SK-N-SH treated with all-trans-retinoic acid at 6 μM for 48 hours (cell line): ENCODE results near the gene TREML2.

Experiments
- ATAC-seq: fragments of 200-7000 bp; cut with Tn5 transposase; 3 replicates; pipeline ENCODE4 v1.9.1; 2020; ENCODE audit warnings: mild to moderate bottlenecking, moderate library complexity
- ARNTL ChIP-seq: fragments of 450-650 bp; formaldehyde crosslinking; IDR thresholded peaks from 2 replicates; pipeline ENCODE4 v1.5.0; 2020; ENCODE audit warnings: low read depth, mild to moderate bottlenecking, moderate library complexity, borderline replicate concordance
- BACH2 ChIP-seq: fragments of 250-450 bp; sonication (Bioruptor Pico); IDR thresholded peaks from 2 replicates; pipeline ENCODE4 v1.9.0; 2021; ENCODE audit warnings: mild to moderate bottlenecking, borderline replicate concordance
- CSDC2 ChIP-seq: fragments of 250-450 bp; sonication (Bioruptor Pico); IDR thresholded peaks from 2 replicates; pipeline ENCODE4 v1.5.0; 2020; ENCODE audit warnings: mild to moderate bottlenecking, moderate library complexity
- CSRNP3 ChIP-seq: fragments of 250-450 bp; sonication (Bioruptor Pico); IDR thresholded peaks from 2 replicates; pipeline ENCODE4 v1.5.1; 2021; ENCODE audit warnings: mild to moderate bottlenecking, moderate library complexity
- ESRRG ChIP-seq: fragments of 250-450 bp; sonication (Bioruptor Pico); IDR thresholded peaks from 2 replicates; pipeline ENCODE4 v1.6.1; 2021; ENCODE audit warnings: mild to moderate bottlenecking
- GLIS3 ChIP-seq: fragments of 250-450 bp; sonication (Bioruptor Pico); IDR thresholded peaks from 2 replicates; pipeline ENCODE4 v1.5.0; 2020; ENCODE audit warnings: mild to moderate bottlenecking, moderate library complexity
- ISL1 ChIP-seq: fragments of 250-450 bp; sonication (Bioruptor Pico); IDR thresholded peaks from 2 replicates; pipeline ENCODE4 v2.1.2; 2022; ENCODE audit warnings: mild to moderate bottlenecking, moderate library complexity
- OSR1 ChIP-seq: fragments of 250-450 bp; sonication (Bioruptor Pico); IDR thresholded peaks from 2 replicates; pipeline ENCODE4 v1.8.0; 2022; ENCODE audit warnings: moderate library complexity, mild to moderate bottlenecking, inconsistent platforms
- POU6F1 ChIP-seq: fragments of 250-450 bp; sonication (Bioruptor Pico); IDR thresholded peaks from 2 replicates; pipeline ENCODE4 v1.8.0; 2021; ENCODE audit warnings: low read depth, mild to moderate bottlenecking, moderate library complexity, borderline replicate concordance
- PPARA ChIP-seq: fragments of 250-450 bp; sonication (Bioruptor Pico); IDR thresholded peaks from 2 replicates; pipeline ENCODE4 v1.5.0; 2020; ENCODE audit warnings: mild to moderate bottlenecking, borderline replicate concordance
- RARB ChIP-seq: fragments of 250-450 bp; sonication (Bioruptor Pico); IDR thresholded peaks from 2 replicates; pipeline ENCODE4 v1.8.0; 2021; ENCODE audit warnings: mild to moderate bottlenecking, moderate library complexity
- SNAI2 ChIP-seq: fragments of 250-450 bp; sonication (Bioruptor Pico); IDR thresholded peaks from 2 replicates; pipeline ENCODE4 v1.5.0; 2020; ENCODE audit warnings: mild to moderate bottlenecking, moderate library complexity
- TCF4 ChIP-seq: fragments of 250-450 bp; sonication (Bioruptor Pico); IDR thresholded peaks from 2 replicates; pipeline ENCODE4 v1.8.0; 2021; ENCODE audit warnings: mild to moderate bottlenecking, moderate library complexity, borderline replicate concordance
- TOX ChIP-seq: fragments of 250-450 bp; sonication (Bioruptor Pico); IDR thresholded peaks from 2 replicates; pipeline ENCODE4 v1.8.0; 2021; ENCODE audit warnings: mild to moderate bottlenecking, moderate library complexity, borderline replicate concordance
- ZC3H10 ChIP-seq: fragments of 250-450 bp; sonication (Bioruptor Pico); IDR thresholded peaks from 2 replicates; pipeline ENCODE4 v1.5.1; 2021; ENCODE audit warnings: mild to moderate bottlenecking, moderate library complexity
- ZFP3 ChIP-seq: fragments of 250-450 bp; sonication (Bioruptor Pico); IDR thresholded peaks from 2 replicates; pipeline ENCODE4 v1.5.0; 2020; ENCODE audit warnings: mild to moderate bottlenecking, moderate library complexity
- ZNF565 ChIP-seq: fragments of 450-650 bp; formaldehyde crosslinking; conservative IDR thresholded peaks from 2 replicates; pipeline ENCODE4 v1.5.0; 2020; ENCODE audit warnings: low read depth, mild to moderate bottlenecking, moderate library complexity
- ZNF70 ChIP-seq: fragments of 450-650 bp; formaldehyde crosslinking; IDR thresholded peaks from 2 replicates; pipeline ENCODE4 v1.5.0; 2020; ENCODE audit warnings: mild to moderate bottlenecking, moderate library complexity
- ZNF8 ChIP-seq: fragments of 450-650 bp; formaldehyde crosslinking; IDR thresholded peaks from 2 replicates; pipeline ENCODE4 v1.5.0; 2020; ENCODE audit warnings: mild to moderate bottlenecking, moderate library complexity
- TF ChIP-seq, protein P1 (sequence below): fragments of 250-450 bp; sonication (Bioruptor Pico); IDR thresholded peaks from 2 replicates; pipeline ENCODE4 v1.5.1; 2020; ENCODE audit warnings: low read depth, mild to moderate bottlenecking, moderate library complexity
- TF ChIP-seq, protein P2 (sequence below): fragments of 250-450 bp; sonication (Bioruptor Pico); IDR thresholded peaks from 2 replicates; pipeline ENCODE4 v1.5.0; 2020; ENCODE audit warnings: mild to moderate bottlenecking, moderate library complexity
- TF ChIP-seq, protein P3 (sequence below): fragments of 250-450 bp; sonication (Bioruptor Pico); IDR thresholded peaks from 2 replicates; pipeline ENCODE4 v1.8.0; 2020; ENCODE audit warnings: mild to moderate bottlenecking, moderate library complexity, borderline replicate concordance

Gene TREML2

GRCh38 chr6:41239467-41240159, 38.7 kb upstream of the TREML2 start:
- TF ChIP-seq ESRRG (CRISPR knock-in tag): no peak
- TF ChIP-seq PPARA: no peak
- TF ChIP-seq, protein P1, sequence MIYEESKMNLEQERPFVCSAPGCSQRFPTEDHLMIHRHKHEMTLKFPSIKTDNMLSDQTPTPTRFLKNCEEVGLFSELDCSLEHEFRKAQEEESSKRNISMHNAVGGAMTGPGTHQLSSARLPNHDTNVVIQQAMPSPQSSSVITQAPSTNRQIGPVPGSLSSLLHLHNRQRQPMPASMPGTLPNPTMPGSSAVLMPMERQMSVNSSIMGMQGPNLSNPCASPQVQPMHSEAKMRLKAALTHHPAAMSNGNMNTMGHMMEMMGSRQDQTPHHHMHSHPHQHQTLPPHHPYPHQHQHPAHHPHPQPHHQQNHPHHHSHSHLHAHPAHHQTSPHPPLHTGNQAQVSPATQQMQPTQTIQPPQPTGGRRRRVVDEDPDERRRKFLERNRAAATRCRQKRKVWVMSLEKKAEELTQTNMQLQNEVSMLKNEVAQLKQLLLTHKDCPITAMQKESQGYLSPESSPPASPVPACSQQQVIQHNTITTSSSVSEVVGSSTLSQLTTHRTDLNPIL: no peak
- TF ChIP-seq TCF4 (CRISPR knock-in tag): no peak
- no peak for TF ChIP-seq ISL1 (CRISPR knock-in tag)
- TF ChIP-seq ZNF70: no peak
- no peak for TF ChIP-seq OSR1 (CRISPR knock-in tag)
- TF ChIP-seq ARNTL (CRISPR knock-in tag): no peak
- no peak for TF ChIP-seq TOX (CRISPR knock-in tag)
- no peak for TF ChIP-seq GLIS3
- TF ChIP-seq, protein P2, sequence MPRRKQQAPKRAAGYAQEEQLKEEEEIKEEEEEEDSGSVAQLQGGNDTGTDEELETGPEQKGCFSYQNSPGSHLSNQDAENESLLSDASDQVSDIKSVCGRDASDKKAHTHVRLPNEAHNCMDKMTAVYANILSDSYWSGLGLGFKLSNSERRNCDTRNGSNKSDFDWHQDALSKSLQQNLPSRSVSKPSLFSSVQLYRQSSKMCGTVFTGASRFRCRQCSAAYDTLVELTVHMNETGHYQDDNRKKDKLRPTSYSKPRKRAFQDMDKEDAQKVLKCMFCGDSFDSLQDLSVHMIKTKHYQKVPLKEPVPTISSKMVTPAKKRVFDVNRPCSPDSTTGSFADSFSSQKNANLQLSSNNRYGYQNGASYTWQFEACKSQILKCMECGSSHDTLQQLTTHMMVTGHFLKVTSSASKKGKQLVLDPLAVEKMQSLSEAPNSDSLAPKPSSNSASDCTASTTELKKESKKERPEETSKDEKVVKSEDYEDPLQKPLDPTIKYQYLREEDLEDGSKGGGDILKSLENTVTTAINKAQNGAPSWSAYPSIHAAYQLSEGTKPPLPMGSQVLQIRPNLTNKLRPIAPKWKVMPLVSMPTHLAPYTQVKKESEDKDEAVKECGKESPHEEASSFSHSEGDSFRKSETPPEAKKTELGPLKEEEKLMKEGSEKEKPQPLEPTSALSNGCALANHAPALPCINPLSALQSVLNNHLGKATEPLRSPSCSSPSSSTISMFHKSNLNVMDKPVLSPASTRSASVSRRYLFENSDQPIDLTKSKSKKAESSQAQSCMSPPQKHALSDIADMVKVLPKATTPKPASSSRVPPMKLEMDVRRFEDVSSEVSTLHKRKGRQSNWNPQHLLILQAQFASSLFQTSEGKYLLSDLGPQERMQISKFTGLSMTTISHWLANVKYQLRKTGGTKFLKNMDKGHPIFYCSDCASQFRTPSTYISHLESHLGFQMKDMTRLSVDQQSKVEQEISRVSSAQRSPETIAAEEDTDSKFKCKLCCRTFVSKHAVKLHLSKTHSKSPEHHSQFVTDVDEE (CRISPR knock-in tag): no peak
- ATAC-seq: no peak

- no peak for ATAC-seq
- TF ChIP-seq CSDC2 (CRISPR knock-in tag) (no peak), ARNTL (CRISPR knock-in tag) (no peak), ZNF565 (no peak), RARB (CRISPR knock-in tag) (no peak), ZNF70 (no peak), SNAI2 (CRISPR knock-in tag) (no peak), ZC3H10 (CRISPR knock-in tag) (no peak), ZFP3 (CRISPR knock-in tag) (no peak), ZNF8 (no peak), POU6F1 (no peak), CSRNP3 (no peak), ESRRG (CRISPR knock-in tag) (no peak), BACH2 (CRISPR knock-in tag) (no peak)
- TF ChIP-seq, protein P3, sequence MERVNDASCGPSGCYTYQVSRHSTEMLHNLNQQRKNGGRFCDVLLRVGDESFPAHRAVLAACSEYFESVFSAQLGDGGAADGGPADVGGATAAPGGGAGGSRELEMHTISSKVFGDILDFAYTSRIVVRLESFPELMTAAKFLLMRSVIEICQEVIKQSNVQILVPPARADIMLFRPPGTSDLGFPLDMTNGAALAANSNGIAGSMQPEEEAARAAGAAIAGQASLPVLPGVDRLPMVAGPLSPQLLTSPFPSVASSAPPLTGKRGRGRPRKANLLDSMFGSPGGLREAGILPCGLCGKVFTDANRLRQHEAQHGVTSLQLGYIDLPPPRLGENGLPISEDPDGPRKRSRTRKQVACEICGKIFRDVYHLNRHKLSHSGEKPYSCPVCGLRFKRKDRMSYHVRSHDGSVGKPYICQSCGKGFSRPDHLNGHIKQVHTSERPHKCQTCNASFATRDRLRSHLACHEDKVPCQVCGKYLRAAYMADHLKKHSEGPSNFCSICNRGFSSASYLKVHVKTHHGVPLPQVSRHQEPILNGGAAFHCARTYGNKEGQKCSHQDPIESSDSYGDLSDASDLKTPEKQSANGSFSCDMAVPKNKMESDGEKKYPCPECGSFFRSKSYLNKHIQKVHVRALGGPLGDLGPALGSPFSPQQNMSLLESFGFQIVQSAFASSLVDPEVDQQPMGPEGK (CRISPR knock-in tag): no peak
- TF ChIP-seq, protein P1: no peak
- TF ChIP-seq, protein P2 (CRISPR knock-in tag): no peak
Observed at GRCh38 chr6:41237128-41237527, 36.2 kb upstream of the TREML2 start.
